Measurements from ENCODE around the gene JAKMIP3.

DNA sequence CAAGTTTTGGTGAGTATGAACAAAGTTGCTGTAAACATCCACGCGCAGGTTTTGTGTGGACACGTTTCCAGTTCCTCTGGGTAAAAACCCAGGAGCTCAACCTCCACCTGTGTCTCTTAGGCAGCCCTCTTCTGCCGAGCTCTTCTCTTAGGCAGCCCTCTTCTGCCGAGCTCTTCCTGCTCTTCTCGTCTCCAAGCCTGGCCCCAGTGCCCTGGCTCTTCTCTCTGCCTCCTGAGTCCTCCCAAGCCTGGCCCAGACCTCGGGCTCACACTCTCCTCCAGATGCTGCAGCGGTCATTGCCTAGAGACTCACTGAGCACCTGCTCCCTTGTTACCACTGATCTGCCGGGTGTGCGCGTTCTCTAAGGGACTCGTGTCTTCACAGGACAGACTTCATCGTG, 45.3 kb upstream of the JAKMIP3 start:
- TF ChIP-seq POLR2A (IDR thresholded peaks at IDR 0.05), result no peak
- no peak for TF ChIP-seq EP300 (IDR thresholded peaks at IDR 0.05)
- no peak for TF ChIP-seq POLR2AphosphoS5 (IDR thresholded peaks at IDR 0.05)
